ENCODE results near the gene DMWD. TPM values are rescaled to one million over a fixed set of nuclear protein-coding genes. Genes with fewer than 3 reads are reported as not detected.
"Not testable (repeated sequence)": the region's sequence is repeated elsewhere in the genome, so short reads cannot be mapped to it uniquely, and the experiment has no call there.

Gene DMWD
- total RNA-seq, 1 donor from 2014 or later, result 37.0 TPM

DNA sequence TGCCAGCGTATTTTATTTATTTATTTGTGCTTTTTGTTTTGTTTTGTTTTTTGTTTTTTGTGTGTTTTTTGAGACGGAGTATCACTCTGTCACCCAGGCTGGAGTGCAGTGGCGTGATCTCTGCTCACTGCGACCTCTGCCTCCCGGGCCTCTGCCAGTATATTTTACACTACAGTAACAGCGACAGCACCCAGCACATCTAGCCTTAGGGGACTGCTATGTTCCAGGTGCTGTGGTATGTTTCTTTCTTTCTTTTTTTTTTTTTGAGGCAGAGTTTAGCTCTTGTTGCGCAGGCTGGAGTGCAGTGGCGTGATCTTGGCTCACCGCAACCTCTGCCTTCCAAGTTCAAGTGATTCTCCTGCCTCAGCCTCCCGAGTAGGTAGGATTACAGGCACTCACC, 41.2 kb downstream of the DMWD start:
- DNase-seq (ENCODE audit: low read depth), result not testable (repeated sequence)

DNA sequence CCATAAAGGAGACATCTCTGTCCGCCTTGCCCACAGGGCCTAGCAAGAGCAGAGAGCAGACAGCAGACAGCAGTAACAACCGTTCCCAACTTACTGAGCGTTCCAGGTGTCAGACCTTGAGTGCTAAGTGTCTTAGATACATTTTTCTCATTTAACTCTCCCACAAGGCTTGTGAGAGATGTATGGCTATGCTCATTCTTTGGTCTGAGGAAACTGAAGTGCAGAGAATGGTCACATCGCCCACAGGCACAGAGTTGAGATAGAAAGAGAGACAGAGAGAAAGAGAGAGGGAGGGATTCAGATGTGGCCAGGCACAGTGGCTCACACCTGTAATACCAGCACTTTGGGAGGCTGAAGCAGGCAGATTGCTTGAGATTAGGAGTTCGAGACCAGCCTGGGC, 45.1 kb downstream of the DMWD start:
- DNase-seq (ENCODE audit: low read depth), result no peak

DNA sequence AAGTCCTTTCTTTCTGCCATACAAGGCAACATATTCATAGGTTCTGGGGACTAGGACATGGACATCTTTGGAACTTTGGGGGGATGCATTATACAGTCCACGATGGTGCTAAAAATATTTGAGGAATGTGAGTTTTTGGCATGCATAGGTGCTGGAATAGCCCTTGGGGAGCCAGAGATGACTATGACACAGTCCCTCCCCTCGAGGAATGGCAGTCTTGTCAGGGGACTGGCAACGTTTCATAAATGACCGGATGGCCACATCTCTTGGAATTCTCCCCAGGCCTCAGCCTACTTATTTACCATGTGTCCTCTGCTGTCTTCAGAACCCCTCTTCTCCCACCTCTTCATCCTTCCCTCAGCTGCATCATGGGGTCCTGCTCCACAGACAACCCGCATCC, 45.8 kb downstream of the DMWD start:
- DNase-seq (ENCODE audit: low read depth), result no peak

DNA sequence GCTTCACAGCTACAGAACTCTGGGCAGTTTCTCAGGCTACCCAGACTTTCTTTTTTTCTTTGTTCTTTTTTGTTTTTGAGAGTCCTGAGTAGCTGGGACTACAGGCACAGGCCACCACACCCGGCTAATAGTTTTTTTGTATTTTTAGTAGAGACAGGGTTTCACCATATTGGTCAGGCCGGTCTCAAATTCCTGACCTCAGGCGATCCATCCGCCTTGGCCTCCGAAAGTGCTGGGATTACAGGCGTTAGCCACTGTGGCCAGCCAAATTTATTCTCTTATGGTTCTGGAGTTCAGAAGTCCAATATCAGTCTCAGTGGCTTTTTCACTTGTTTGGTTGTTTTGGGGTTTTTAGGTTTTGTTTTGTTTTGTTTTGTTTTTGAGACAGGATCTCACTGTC, 47.0 kb downstream of the DMWD start:
- DNase-seq (ENCODE audit: low read depth), result no peak

DNA sequence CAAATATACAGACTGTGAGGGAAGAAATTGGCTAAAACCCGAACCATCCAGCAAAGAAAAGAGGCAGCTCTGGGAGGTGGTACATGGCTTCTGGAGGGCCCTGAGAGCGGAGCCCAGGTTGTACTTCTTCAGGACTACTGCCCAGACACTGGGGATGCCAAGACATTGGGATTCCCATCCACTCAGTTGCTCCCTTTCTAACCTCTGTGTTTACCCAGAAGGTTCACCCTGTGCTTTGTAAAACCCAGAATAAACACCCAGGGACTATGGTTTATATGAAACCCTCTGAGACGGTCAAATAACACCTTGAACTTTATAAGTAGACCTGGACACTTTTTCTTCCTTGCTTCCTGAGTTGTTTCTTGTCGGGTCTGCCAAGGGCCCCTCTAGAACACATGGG, 49.7 kb downstream of the DMWD start:
- no peak for DNase-seq (ENCODE audit: low read depth)

DNA sequence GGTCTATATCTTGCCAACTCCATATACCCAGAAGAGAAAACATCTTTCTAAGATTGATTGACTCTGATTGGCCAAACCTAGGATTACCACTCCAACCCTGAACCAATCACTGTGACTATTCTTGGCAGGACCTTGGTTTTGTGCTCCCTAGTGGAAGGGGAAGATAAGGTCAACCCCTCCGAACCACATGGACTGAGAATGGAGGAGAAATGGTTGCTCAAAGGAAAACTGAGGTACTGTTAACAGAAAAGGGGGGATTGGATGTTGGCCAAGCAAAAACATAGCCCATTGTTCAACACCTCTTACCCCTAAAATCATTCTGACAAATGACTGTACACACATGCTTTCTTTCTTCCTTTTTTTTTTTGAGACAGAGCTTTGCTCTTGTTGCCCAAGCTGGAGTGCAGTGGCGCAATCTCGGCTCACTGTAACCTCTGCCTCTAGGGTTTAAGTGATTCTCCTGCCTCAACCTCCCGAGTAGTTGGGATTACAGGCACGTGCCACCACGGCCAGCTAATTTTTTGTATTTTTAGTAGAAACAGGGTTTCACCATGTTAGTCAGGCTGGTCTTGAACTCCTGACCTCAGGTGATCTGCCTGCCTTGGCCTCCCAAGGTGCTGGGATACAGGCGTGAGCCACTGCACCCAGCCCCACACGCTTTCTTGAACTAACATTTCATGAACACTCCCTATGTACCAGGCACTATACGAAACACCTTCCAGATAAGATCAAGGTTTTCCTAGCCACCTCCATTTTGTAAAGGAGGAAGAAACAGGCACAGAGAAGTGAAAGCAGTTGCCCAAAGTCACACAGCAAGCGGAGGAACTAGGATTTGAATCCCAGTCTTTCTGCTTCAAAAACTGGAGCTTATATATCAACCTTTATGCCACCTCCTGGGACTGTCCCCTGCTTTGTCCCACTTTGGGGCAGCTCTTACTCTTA, 52.9 kb downstream of the DMWD start:
- DNase-seq (ENCODE audit: low read depth), result no peak

DNA sequence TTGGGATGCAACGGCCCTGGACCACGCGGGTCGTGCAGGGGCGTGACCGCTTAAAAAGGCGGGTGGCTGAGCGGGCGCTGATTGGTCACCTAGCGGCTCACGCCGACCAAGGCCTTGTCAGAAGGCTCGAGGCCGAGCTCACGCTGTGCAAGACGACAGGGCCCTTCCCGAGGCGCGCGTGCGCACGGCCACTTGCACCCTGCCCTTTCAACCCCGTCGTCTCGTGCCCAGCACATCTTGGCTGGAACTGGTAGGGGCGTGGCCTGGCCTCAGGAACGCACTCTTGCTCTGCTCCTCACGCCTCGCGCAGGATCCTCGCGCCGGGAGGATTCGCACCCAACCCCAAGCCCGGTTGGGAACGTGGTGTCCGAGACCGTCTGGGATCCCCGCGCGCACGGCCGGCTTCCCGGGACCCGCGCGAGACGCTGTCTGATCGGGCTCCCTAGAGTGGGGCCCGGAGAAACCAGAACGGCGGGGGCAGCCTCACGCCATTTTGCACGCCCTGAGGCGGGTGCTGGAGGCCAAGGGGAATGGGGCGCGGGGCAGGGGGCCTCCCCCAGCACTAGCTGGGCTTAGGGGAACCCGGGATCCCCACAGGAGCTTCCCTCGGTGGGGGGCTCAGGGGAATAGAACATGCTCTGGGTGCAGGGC, 59.4 kb downstream of the DMWD start, which contains the start of gene MEIOSIN:
Gene MEIOSIN (plus strand): TSS at position 280 of the 651 bp plus-strand sequence. CDS start 1,938 bp downstream, outside the sequence.
- DNase-seq (ENCODE audit: low read depth), result no peak

Other genes with a start within 250 kb of the DMWD start
- 8.7 and 14.5 TPM in 2 replicates for gene OPA3, start 208.0 kb downstream of the DMWD start, total RNA-seq
- gene GPR4, start 190.6 kb downstream of the DMWD start, total RNA-seq, result under 0.01 TPM in 1 of 2 replicates, not detected in the other
- gene EML2, start 153.4 kb downstream of the DMWD start, total RNA-seq, result 47.4 and 61.3 TPM in 2 replicates
- 0.50 and 1.0 TPM in 2 replicates for gene GIPR, start 124.6 kb downstream of the DMWD start, total RNA-seq
- 120 and 333 TPM in 2 replicates for gene SNRPD2, start 100.9 kb downstream of the DMWD start, total RNA-seq
- gene QPCTL, start 100.2 kb downstream of the DMWD start, total RNA-seq, result 10.9 and 24.1 TPM in 2 replicates
- gene FBXO46, start 61.9 kb downstream of the DMWD start, total RNA-seq, result 4.5 and 9.0 TPM in 2 replicates
- not detected in 2 replicates for gene MEIOSIN, start 59.4 kb downstream of the DMWD start, total RNA-seq
- gene SIX5, start 23.6 kb downstream of the DMWD start, total RNA-seq, result 6.3 and 12.9 TPM in 2 replicates
- gene DMPK, start 10.4 kb downstream of the DMWD start, total RNA-seq, result 6.1 and 32.3 TPM in 2 replicates
- gene RSPH6A, start 22.5 kb upstream of the DMWD start, total RNA-seq, result 0.10 TPM in 1 of 2 replicates, not detected in the other
- 16.3 and 55.0 TPM in 2 replicates for gene SYMPK, start 70.3 kb upstream of the DMWD start, total RNA-seq
- gene FOXA3, start 71.5 kb upstream of the DMWD start, total RNA-seq, result 0.52 and 1.5 TPM in 2 replicates
- 23.1 and 27.6 TPM in 2 replicates for gene IRF2BP1, start 93.3 kb upstream of the DMWD start, total RNA-seq
- gene MYPOP, start 109.8 kb upstream of the DMWD start, total RNA-seq, result 0.69 and 2.5 TPM in 2 replicates
- not detected in 2 replicates for gene NANOS2, start 121.9 kb upstream of the DMWD start, total RNA-seq
- gene NOVA2, start 181.0 kb upstream of the DMWD start, total RNA-seq, result under 0.01 TPM in 1 of 2 replicates, not detected in the other
- 6.1 and 7.5 TPM in 2 replicates for gene CCDC61, start 202.6 kb upstream of the DMWD start, total RNA-seq
- gene PGLYRP1, start 230.2 kb upstream of the DMWD start, total RNA-seq, result not detected in 2 replicates
- not detected in 2 replicates for gene IGFL4, start 248.2 kb upstream of the DMWD start, total RNA-seq